Endothelial cell of umbilical vein (primary cell): ENCODE results near the gene MRPS11. TPM values are rescaled to one million over a fixed set of nuclear protein-coding genes. Genes with fewer than 3 reads are reported as not detected.

Experiments
- BruUV-seq: library from RNA; stranded (reverse); fragments of 400-500 nt; replicated peaks from 2 replicates; lab custom pipeline; 2021; lab: Mats Ljungman, UMichigan
- CTCF ChIA-PET: fragments of 300-600, 350-600 bp; sonication (Branson Sonifier 250); formaldehyde crosslinking; loops from one replicate; lab custom pipeline; 2021; ENCODE audit warnings: antibody characterized with exemption, inconsistent platforms; lab: Charles Lee
- POLR2A ChIA-PET: fragments of 300-600, 350-600 bp; sonication (Branson Sonifier 250); formaldehyde crosslinking; loops from one replicate; lab custom pipeline; 2021; ENCODE audit warnings: antibody characterized with exemption, inconsistent platforms; lab: Charles Lee
- DNase-seq: peaks from one replicate; pipeline ENCODE4 v3.0.0-alpha.2; 2011; ENCODE audit warnings: low read depth, low spot score
- FAIRE-seq: peaks from 2 replicates; lab custom pipeline; 2011; peaks lifted over from hg19 to GRCh38; lab: Jason Lieb, UNC
- H2AFZ ChIP-seq: 2 replicates; pipeline ENCODE4 v1.6.0; 2012; ENCODE audit warnings: low read depth, low read length, control low read depth, inconsistent platforms
- H3K27ac ChIP-seq: 2 replicates; pipeline ENCODE4 v1.5.1; 2011; ENCODE audit warnings: low read depth, mild to moderate bottlenecking, control low read depth, low read length, moderate library complexity; ENCODE audit not compliant: insufficient read depth
- H3K27me3 ChIP-seq, 2 experiments: 2 replicates each; pipeline versions ENCODE4 v1.6.0 to v1.6.1; 2011; ENCODE audit warnings: low read length in 2 of 2, mixed read lengths in 1 of 2; ENCODE audit not compliant: control insufficient read depth in 2 of 2, insufficient read depth in 2 of 2
- H3K36me3 ChIP-seq, 2 experiments: 2 replicates in 1 of 2; 3 replicates in 1 of 2; pipeline ENCODE4 v1.5.1; 2011; ENCODE audit warnings: low read length in 2 of 2, mild to moderate bottlenecking in 1 of 2, moderate library complexity in 1 of 2; ENCODE audit not compliant: control insufficient read depth in 2 of 2, insufficient read depth in 2 of 2; ENCODE audit errors: extremely low read depth in 1 of 2
- H3K4me1 ChIP-seq: 3 replicates; pipeline ENCODE4 v1.5.1; 2011; ENCODE audit warnings: mild to moderate bottlenecking, low read length; ENCODE audit not compliant: control insufficient read depth, insufficient read depth; ENCODE audit errors: extremely low read depth
- H3K4me2 ChIP-seq: 2 replicates; pipeline ENCODE4 v1.6.1; 2011; ENCODE audit warnings: low read length, control low read depth, mixed read lengths; ENCODE audit not compliant: insufficient read depth
- H3K4me3 ChIP-seq, 3 experiments: fragments of 200-600 bp in 1 of 3; sonication (generic), shearing (Covaris generic) in 1 of 3; replicated peaks in 1 of 3; 2 replicates each; pipeline ENCODE4 v1.5.1; 2011 to 2016; ENCODE audit warnings: control low read depth in 3 of 3, low read length in 3 of 3, mild to moderate bottlenecking in 2 of 3, inconsistent platforms in 1 of 3, low read depth in 1 of 3, moderate library complexity in 1 of 3; ENCODE audit not compliant: insufficient read depth in 1 of 3
- H3K79me2 ChIP-seq: 2 replicates; pipeline ENCODE4 v1.6.0; 2012; ENCODE audit warnings: low read length, inconsistent platforms; ENCODE audit not compliant: control insufficient read depth, insufficient read depth
- H3K9ac ChIP-seq: replicated peaks from 2 replicates; pipeline ENCODE3; 2011; ENCODE audit warnings: low read length, control low read depth; ENCODE audit not compliant: insufficient read depth; ENCODE audit errors: extremely low read depth
- H3K9me1 ChIP-seq: replicated peaks from 3 replicates; pipeline ENCODE4 v1.6.0; 2011; ENCODE audit warnings: mild to moderate bottlenecking, low read length; ENCODE audit not compliant: control insufficient read depth, insufficient read depth; ENCODE audit errors: extremely low read depth
- H3K9me3 ChIP-seq: replicated peaks from 2 replicates; pipeline ENCODE4 v1.5.1; 2012; ENCODE audit warnings: low read length, inconsistent platforms; ENCODE audit not compliant: control insufficient read depth, insufficient read depth
- H4K20me1 ChIP-seq: replicated peaks from 2 replicates; pipeline ENCODE3; 2011; ENCODE audit warnings: mild to moderate bottlenecking, low read length; ENCODE audit not compliant: control insufficient read depth, insufficient read depth; ENCODE audit errors: extremely low read depth
- EZH2 ChIP-seq: IDR thresholded peaks from 2 replicates; pipeline ENCODE4 v1.6.1; 2012; ENCODE audit warnings: borderline replicate concordance, low read depth, mild to moderate bottlenecking, moderate library complexity, low read length, inconsistent platforms; ENCODE audit not compliant: severe bottlenecking
- FOS ChIP-seq: IDR thresholded peaks from 2 replicates; pipeline ENCODE4 v1.6.1; 2011; ENCODE audit warnings: mild to moderate bottlenecking, low read length, moderate library complexity, borderline replicate concordance; ENCODE audit not compliant: insufficient read depth
- GATA2 ChIP-seq: IDR thresholded peaks from 2 replicates; pipeline ENCODE4 v1.7.0; 2011; ENCODE audit warnings: low read depth, mild to moderate bottlenecking, moderate library complexity, mixed read lengths, low read length; ENCODE audit not compliant: insufficient read length, insufficient read depth
- JUN ChIP-seq: IDR thresholded peaks from 2 replicates; pipeline ENCODE4 v1.6.1; 2011; ENCODE audit warnings: borderline replicate concordance, low read depth; ENCODE audit not compliant: insufficient read length, insufficient read depth
- MYC ChIP-seq: IDR thresholded peaks from one replicate; pipeline ENCODE4 v1.6.1; 2011; ENCODE audit warnings: mild to moderate bottlenecking, low read depth, low read length
- POLR2A ChIP-seq: IDR thresholded peaks from 2 replicates; pipeline ENCODE4 v1.6.1; 2012; ENCODE audit warnings: low read depth, mild to moderate bottlenecking, control low read depth, low read length
- POLR2AphosphoS5 ChIP-seq: IDR thresholded peaks from 2 replicates; pipeline ENCODE4 v1.6.1; 2012; ENCODE audit warnings: low read depth, mild to moderate bottlenecking, control low read depth, low read length, moderate library complexity; ENCODE audit not compliant: insufficient read depth
- dilution Hi-C: fragments of 300-500 bp; cut with MboI; formaldehyde crosslinking; loops from one replicate; pipeline ENCODE4 v1.15.0; 2019; ENCODE audit warnings: low sequenced_read_pairs; ENCODE audit not compliant: extremely low pct_ligation_motif_present
- intact Hi-C: fragments of 100-400 bp; cut with micrococcal nuclease; formaldehyde crosslinking; loops from one replicate; pipeline ENCODE4 v1.10.0; 2022
- polyA plus RNA-seq, 4 experiments: library from polyadenylated mRNA; depleted of rRNA in 3 of 4; stranded (reverse) in 3 of 4; unstranded in 1 of 4; fragments of >200 nt; gene quantifications; 2 replicates each; pipeline versions ENCODE4 v1.2.1 to v1.2.3, GENCODE V29; 2011 to 2012; ENCODE audit warnings: missing spikeins in 1 of 4
- total RNA-seq: library from RNA; stranded (reverse); gene quantifications from 2 replicates; pipeline ENCODE4 v1.2.3, GENCODE V29; 2021
- TF ChIP-seq, protein P1 (sequence below): IDR thresholded peaks from 2 replicates; pipeline ENCODE4 v1.6.1; 2011; ENCODE audit not compliant: insufficient read depth, insufficient read length
- TF ChIP-seq, protein P2 (sequence below), 2 donors: IDR thresholded peaks; 1 replicate in 1 of 2; 2 replicates in 1 of 2; pipeline ENCODE4 v1.5.1; 2011; ENCODE audit warnings: low read length in 2 of 2, mild to moderate bottlenecking in 2 of 2, moderate library complexity in 2 of 2, control low read depth in 1 of 2, inconsistent platforms in 1 of 2, low read depth in 1 of 2; ENCODE audit not compliant: insufficient read depth in 1 of 2; ENCODE audit errors: extremely low read depth in 1 of 2

The MRPS11 gene
- total and polyA plus RNA-seq, 2 donors (not counting 3 experiments of a cell fraction or from before 2014, with no cell fraction given) = 66.3 to 97.9 TPM

GRCh38 chr15:88428805-88429605 is 38.5 kb upstream of the MRPS11 start:
- TF ChIP-seq FOS (no peak), POLR2A (no peak), GATA2 (no peak), POLR2AphosphoS5 (no peak), MYC (no peak), EZH2 (no peak), JUN (no peak)
- TF ChIP-seq, protein P1, sequence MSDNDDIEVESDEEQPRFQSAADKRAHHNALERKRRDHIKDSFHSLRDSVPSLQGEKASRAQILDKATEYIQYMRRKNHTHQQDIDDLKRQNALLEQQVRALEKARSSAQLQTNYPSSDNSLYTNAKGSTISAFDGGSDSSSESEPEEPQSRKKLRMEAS = no peak
- TF ChIP-seq, protein P2, sequence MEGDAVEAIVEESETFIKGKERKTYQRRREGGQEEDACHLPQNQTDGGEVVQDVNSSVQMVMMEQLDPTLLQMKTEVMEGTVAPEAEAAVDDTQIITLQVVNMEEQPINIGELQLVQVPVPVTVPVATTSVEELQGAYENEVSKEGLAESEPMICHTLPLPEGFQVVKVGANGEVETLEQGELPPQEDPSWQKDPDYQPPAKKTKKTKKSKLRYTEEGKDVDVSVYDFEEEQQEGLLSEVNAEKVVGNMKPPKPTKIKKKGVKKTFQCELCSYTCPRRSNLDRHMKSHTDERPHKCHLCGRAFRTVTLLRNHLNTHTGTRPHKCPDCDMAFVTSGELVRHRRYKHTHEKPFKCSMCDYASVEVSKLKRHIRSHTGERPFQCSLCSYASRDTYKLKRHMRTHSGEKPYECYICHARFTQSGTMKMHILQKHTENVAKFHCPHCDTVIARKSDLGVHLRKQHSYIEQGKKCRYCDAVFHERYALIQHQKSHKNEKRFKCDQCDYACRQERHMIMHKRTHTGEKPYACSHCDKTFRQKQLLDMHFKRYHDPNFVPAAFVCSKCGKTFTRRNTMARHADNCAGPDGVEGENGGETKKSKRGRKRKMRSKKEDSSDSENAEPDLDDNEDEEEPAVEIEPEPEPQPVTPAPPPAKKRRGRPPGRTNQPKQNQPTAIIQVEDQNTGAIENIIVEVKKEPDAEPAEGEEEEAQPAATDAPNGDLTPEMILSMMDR (IDR thresholded peaks at IDR 0.05; ENCODE audit: extremely low read depth in 1 of 2, insufficient read depth in 1 of 2, low read depth in 1 of 2, low read length in 2 of 2) = no peak
- Histone ChIP-seq H3K4me3 (no peak overlapping the region), H3K9ac (no peak overlapping the region), H4K20me1 (no peaks in the 10 kb centered on the region), H3K79me2 (no peaks in the 10 kb centered on the region), H3K27ac (no peak overlapping the region), H3K9me3 (no peaks in the 10 kb centered on the region), H2AFZ (no peak overlapping the region), H3K4me2 (no peak overlapping the region), H3K4me1 (no peaks in the 10 kb centered on the region), H3K27me3 (no peaks in the 10 kb centered on the region), H3K9me1 (no peaks in the 10 kb centered on the region), H3K36me3 (no peaks in the 10 kb centered on the region)
- dilution Hi-C loops (no loop called here), intact Hi-C loops (no loop called here)
- FAIRE-seq = no peak
- DNase-seq = no peak
- ChIA-PET POLR2A (no interaction called here), CTCF (no interaction called here)
- no TSS peak for BruUV-seq
